Endothelial cell of umbilical vein (primary cell): ENCODE data around the gene UBE2Q1. TPM values are rescaled to one million over a fixed set of nuclear protein-coding genes. Genes with fewer than 3 reads are reported as not detected.

Source experiments
- BruUV-seq: library from RNA; stranded (reverse); fragments of 400-500 nt; replicated peaks from 2 replicates; lab custom pipeline; 2021; lab: Mats Ljungman, UMichigan
- CTCF ChIA-PET: fragments of 300-600, 350-600 bp; sonication (Branson Sonifier 250); formaldehyde crosslinking; loops from one replicate; lab custom pipeline; 2021; ENCODE audit warnings: antibody characterized with exemption, inconsistent platforms; lab: Charles Lee
- POLR2A ChIA-PET: fragments of 300-600, 350-600 bp; sonication (Branson Sonifier 250); formaldehyde crosslinking; loops from one replicate; lab custom pipeline; 2021; ENCODE audit warnings: antibody characterized with exemption, inconsistent platforms; lab: Charles Lee
- DNase-seq: peaks from one replicate; pipeline ENCODE4 v3.0.0-alpha.2; 2011; ENCODE audit warnings: low read depth, low spot score
- FAIRE-seq: peaks from 2 replicates; lab custom pipeline; 2011; peaks lifted over from hg19 to GRCh38; lab: Jason Lieb, UNC
- H2AFZ ChIP-seq: 2 replicates; pipeline ENCODE4 v1.6.0; 2012; ENCODE audit warnings: low read depth, low read length, control low read depth, inconsistent platforms
- H3K27ac ChIP-seq: 2 replicates; pipeline ENCODE4 v1.5.1; 2011; ENCODE audit warnings: low read depth, mild to moderate bottlenecking, control low read depth, low read length, moderate library complexity; ENCODE audit not compliant: insufficient read depth
- H3K27me3 ChIP-seq, 2 experiments: 2 replicates each; pipeline versions ENCODE4 v1.6.0 to v1.6.1; 2011; ENCODE audit warnings: low read length in 2 of 2, mixed read lengths in 1 of 2; ENCODE audit not compliant: control insufficient read depth in 2 of 2, insufficient read depth in 2 of 2
- H3K36me3 ChIP-seq, 2 experiments: 2 replicates in 1 of 2; 3 replicates in 1 of 2; pipeline ENCODE4 v1.5.1; 2011; ENCODE audit warnings: low read length in 2 of 2, mild to moderate bottlenecking in 1 of 2, moderate library complexity in 1 of 2; ENCODE audit not compliant: control insufficient read depth in 2 of 2, insufficient read depth in 2 of 2; ENCODE audit errors: extremely low read depth in 1 of 2
- H3K4me1 ChIP-seq: 3 replicates; pipeline ENCODE4 v1.5.1; 2011; ENCODE audit warnings: mild to moderate bottlenecking, low read length; ENCODE audit not compliant: control insufficient read depth, insufficient read depth; ENCODE audit errors: extremely low read depth
- H3K4me2 ChIP-seq: 2 replicates; pipeline ENCODE4 v1.6.1; 2011; ENCODE audit warnings: low read length, control low read depth, mixed read lengths; ENCODE audit not compliant: insufficient read depth
- H3K4me3 ChIP-seq, 3 experiments: fragments of 200-600 bp in 1 of 3; sonication (generic), shearing (Covaris generic) in 1 of 3; replicated peaks in 1 of 3; 2 replicates each; pipeline ENCODE4 v1.5.1; 2011 to 2016; ENCODE audit warnings: control low read depth in 3 of 3, low read length in 3 of 3, mild to moderate bottlenecking in 2 of 3, inconsistent platforms in 1 of 3, low read depth in 1 of 3, moderate library complexity in 1 of 3; ENCODE audit not compliant: insufficient read depth in 1 of 3
- H3K79me2 ChIP-seq: 2 replicates; pipeline ENCODE4 v1.6.0; 2012; ENCODE audit warnings: low read length, inconsistent platforms; ENCODE audit not compliant: control insufficient read depth, insufficient read depth
- H3K9ac ChIP-seq: replicated peaks from 2 replicates; pipeline ENCODE3; 2011; ENCODE audit warnings: low read length, control low read depth; ENCODE audit not compliant: insufficient read depth; ENCODE audit errors: extremely low read depth
- H3K9me1 ChIP-seq: replicated peaks from 3 replicates; pipeline ENCODE4 v1.6.0; 2011; ENCODE audit warnings: mild to moderate bottlenecking, low read length; ENCODE audit not compliant: control insufficient read depth, insufficient read depth; ENCODE audit errors: extremely low read depth
- H3K9me3 ChIP-seq: replicated peaks from 2 replicates; pipeline ENCODE4 v1.5.1; 2012; ENCODE audit warnings: low read length, inconsistent platforms; ENCODE audit not compliant: control insufficient read depth, insufficient read depth
- H4K20me1 ChIP-seq: replicated peaks from 2 replicates; pipeline ENCODE3; 2011; ENCODE audit warnings: mild to moderate bottlenecking, low read length; ENCODE audit not compliant: control insufficient read depth, insufficient read depth; ENCODE audit errors: extremely low read depth
- JUN ChIP-seq: IDR thresholded peaks from 2 replicates; pipeline ENCODE4 v1.6.1; 2011; ENCODE audit warnings: borderline replicate concordance, low read depth; ENCODE audit not compliant: insufficient read length, insufficient read depth
- MYC ChIP-seq: IDR thresholded peaks from one replicate; pipeline ENCODE4 v1.6.1; 2011; ENCODE audit warnings: mild to moderate bottlenecking, low read depth, low read length
- POLR2A ChIP-seq: IDR thresholded peaks from 2 replicates; pipeline ENCODE4 v1.6.1; 2012; ENCODE audit warnings: low read depth, mild to moderate bottlenecking, control low read depth, low read length
- dilution Hi-C: fragments of 300-500 bp; cut with MboI; formaldehyde crosslinking; loops from one replicate; pipeline ENCODE4 v1.15.0; 2019; ENCODE audit warnings: low sequenced_read_pairs; ENCODE audit not compliant: extremely low pct_ligation_motif_present
- intact Hi-C: fragments of 100-400 bp; cut with micrococcal nuclease; formaldehyde crosslinking; loops from one replicate; pipeline ENCODE4 v1.10.0; 2022
- polyA plus RNA-seq, 4 experiments: library from polyadenylated mRNA; depleted of rRNA in 3 of 4; stranded (reverse) in 3 of 4; unstranded in 1 of 4; fragments of >200 nt; gene quantifications; 2 replicates each; pipeline versions ENCODE4 v1.2.1 to v1.2.3, GENCODE V29; 2011 to 2012; ENCODE audit warnings: missing spikeins in 1 of 4
- total RNA-seq: library from RNA; stranded (reverse); gene quantifications from 2 replicates; pipeline ENCODE4 v1.2.3, GENCODE V29; 2021

Gene UBE2Q1
- total and polyA plus RNA-seq, 2 donors (not counting 3 experiments of a cell fraction or from before 2014, with no cell fraction given) = 16.5 to 85.4 TPM

GRCh38 chr1:154599658-154600057, 41.2 kb upstream of the UBE2Q1 start:
- POLR2A ChIA-PET = no interaction called here
- TF ChIP-seq JUN (no peak), MYC (no peak), POLR2A (no peak)
- Histone ChIP-seq H3K36me3 (peaks cover 32 to 56% of the 10 kb centered on the region in 2 experiments), H3K9me1 (no peaks in the 10 kb centered on the region), H2AFZ (no peak overlapping the region), H3K9ac (no peak overlapping the region), H3K79me2 (peaks cover 54% of the 10 kb centered on the region), H3K27ac (no peak overlapping the region), H3K27me3 (no peaks in the 10 kb centered on the region), H3K4me3 (no peak overlapping the region), H3K4me2 (no peak overlapping the region), H3K9me3 (no peaks in the 10 kb centered on the region), H3K4me1 (peaks cover 3% of the 10 kb centered on the region), H4K20me1 (no peaks in the 10 kb centered on the region)
- no peak for FAIRE-seq
- intact Hi-C loops = no loop called here
- no peak for DNase-seq
- no TSS peak for BruUV-seq
- dilution Hi-C loops = no loop called here
- CTCF ChIA-PET = interaction anchor here (1.1 to 1.4 kb wide), 2 partner anchors 34 to 40 kb away, joined by 3 read pairs; no protein-coding TSS in a partner anchor

GRCh38 chr1:154598871-154599635, 40.6 kb upstream of the UBE2Q1 start:
- Histone ChIP-seq H4K20me1 (no peaks in the 10 kb centered on the region), H3K79me2 (peaks cover 48% of the 10 kb centered on the region), H3K4me3 (no peak overlapping the region), H3K4me2 (no peak overlapping the region), H3K9me1 (no peaks in the 10 kb centered on the region), H3K4me1 (peaks cover 3% of the 10 kb centered on the region), H3K27ac (peak overlapping the region; percentile 27), H3K36me3 (peaks cover 36 to 56% of the 10 kb centered on the region in 2 experiments), H2AFZ (no peak overlapping the region), H3K9me3 (no peaks in the 10 kb centered on the region), H3K9ac (no peak overlapping the region), H3K27me3 (no peaks in the 10 kb centered on the region)
- peak; percentile 17 for DNase-seq
- FAIRE-seq = peak; percentile 77
- no TSS peak for BruUV-seq
- POLR2A ChIA-PET = no interaction called here
- CTCF ChIA-PET = interaction anchor here (1.1 to 1.4 kb wide), 4 partner anchors 14 to 52 kb away, joined by 3 to 5 read pairs (median 3); no protein-coding TSS in a partner anchor
- dilution Hi-C loops (no loop called here), intact Hi-C loops (no loop called here)
- no peak for TF ChIP-seq POLR2A
